ENCODE results near the gene LRCH1. TPM values are rescaled to one million over a fixed set of nuclear protein-coding genes. Genes with fewer than 3 reads are reported as not detected.

Gene LRCH1
- total and polyA plus RNA-seq, 7 donors: 1.7 to 7.9 (median 4.1) TPM

- H3K9me3 ChIP-seq: no peaks in the 10 kb centered on the region
- H3K27ac ChIP-seq: no peak overlapping the region
- intact Hi-C loops (cut with DNase I): loop anchor here (2.0 to 5.0 kb wide), 2 partner anchors 227 to 228 kb away; no protein-coding TSS in a partner anchor
- no peaks in the 10 kb centered on the region for H3K4me1 ChIP-seq
- no peak for ATAC-seq
- 96 to 99% (median 97%) methylated on average over 8 of the region's 8 CpGs for WGBS, 3 donors
- no peak for DNase-seq
- H3K36me3 ChIP-seq (ENCODE audit: insufficient read depth in 1 of 2, low read depth in 1 of 2): peaks cover 0 to 26% of the 10 kb centered on the region in 2 donors
- no peak overlapping the region for H3K4me3 ChIP-seq
- TF ChIP-seq CTCF (IDR thresholded peaks at IDR 0.05): no peak
- H3K27me3 ChIP-seq (ENCODE audit: insufficient read depth in 3 of 3, low read length in 2 of 3): no peaks in the 10 kb centered on the region
Measured at GRCh38 chr13:46720189-46720588, 167.2 kb downstream of the LRCH1 start.

- intact Hi-C loops (cut with DNase I): loop anchor here (2.0 to 5.0 kb wide), 2 partner anchors 228 to 229 kb away; no protein-coding TSS in a partner anchor
- ATAC-seq: peak in 2 of 4 donors; percentile 56 to 74
Measured at GRCh38 chr13:46721054-46721453, 168.1 kb downstream of the LRCH1 start.

GRCh38 chr13:46726347-46726746 lies 173.4 kb downstream of the LRCH1 start:
- Histone ChIP-seq H3K27me3 (ENCODE audit: insufficient read depth in 3 of 3, low read length in 2 of 3) (no peaks in the 10 kb centered on the region), H3K27ac (no peak overlapping the region), H3K4me3 (no peak overlapping the region), H3K9me3 (no peaks in the 10 kb centered on the region), H3K4me1 (no peaks in the 10 kb centered on the region), H3K36me3 (ENCODE audit: insufficient read depth in 1 of 2, low read depth in 1 of 2) (peaks cover 5 to 62% of the 10 kb centered on the region in 2 donors)
- intact Hi-C loops (cut with DNase I): loop anchor here in 1 of 2 donors (5.0 kb wide), 1 partner anchor 179 kb away; no protein-coding TSS in a partner anchor
- ATAC-seq: no peak
- TF ChIP-seq CTCF (IDR thresholded peaks at IDR 0.05): no peak
- no peak for DNase-seq
- WGBS, 3 donors: 87 to 93% (median 91%) methylated on average over 5 of the region's 5 CpGs

More at GRCh38 chr13:46721054-46721453, 168.1 kb downstream of the LRCH1 start:
- no peaks in the 10 kb centered on the region for H3K4me1 ChIP-seq
- peak; percentile 70 for TF ChIP-seq CTCF (IDR thresholded peaks at IDR 0.05)
- DNase-seq: peak in 1 of 2 donors; percentile 39
- H3K36me3 ChIP-seq (ENCODE audit: insufficient read depth in 1 of 2, low read depth in 1 of 2): peaks cover 0 to 31% of the 10 kb centered on the region in 2 donors
- no peak overlapping the region for H3K27ac ChIP-seq
- WGBS, 3 donors: 15 to 23% (median 23%) methylated on average over 4 of the region's 4 CpGs
- H3K4me3 ChIP-seq: no peak overlapping the region
- H3K27me3 ChIP-seq (ENCODE audit: insufficient read depth in 3 of 3, low read length in 2 of 3): no peaks in the 10 kb centered on the region
- no peaks in the 10 kb centered on the region for H3K9me3 ChIP-seq

GRCh38 chr13:46728777-46729176 lies 175.8 kb downstream of the LRCH1 start:
- H3K4me1 ChIP-seq: no peaks in the 10 kb centered on the region
- no peak overlapping the region for H3K27ac ChIP-seq
- intact Hi-C loops (cut with DNase I): loop anchor here in 1 of 2 donors (5.0 kb wide), 1 partner anchor 181 kb away; no protein-coding TSS in a partner anchor
- H3K27me3 ChIP-seq (ENCODE audit: insufficient read depth in 3 of 3, low read length in 2 of 3): no peaks in the 10 kb centered on the region
- WGBS, 3 donors: 91 to 95% (median 93%) methylated on average over 7 of the region's 7 CpGs
- no peak for TF ChIP-seq CTCF (IDR thresholded peaks at IDR 0.05)
- no peaks in the 10 kb centered on the region for H3K9me3 ChIP-seq
- no peak for ATAC-seq
- H3K36me3 ChIP-seq (ENCODE audit: insufficient read depth in 1 of 2, low read depth in 1 of 2): peaks cover 5 to 72% of the 10 kb centered on the region in 2 donors
- DNase-seq: no peak
- no peak overlapping the region for H3K4me3 ChIP-seq

- 94 to 95% (median 95%) methylated on average over 6 of the region's 6 CpGs for WGBS, 3 donors
- no peak for ATAC-seq
- intact Hi-C loops (cut with DNase I): no loop called here
- TF ChIP-seq CTCF (IDR thresholded peaks at IDR 0.05): no peak
- Histone ChIP-seq H3K9me3 (no peaks in the 10 kb centered on the region), H3K4me3 (no peak overlapping the region), H3K27me3 (ENCODE audit: insufficient read depth in 3 of 3, low read length in 2 of 3) (no peaks in the 10 kb centered on the region), H3K27ac (no peak overlapping the region), H3K36me3 (ENCODE audit: insufficient read depth in 1 of 2, low read depth in 1 of 2) (peaks cover 5 to 62% of the 10 kb centered on the region in 2 donors), H3K4me1 (no peaks in the 10 kb centered on the region)
- no peak for DNase-seq
Measured at GRCh38 chr13:46731535-46731934, 178.6 kb downstream of the LRCH1 start.

Measured in psoas muscle (tissue), 8 donors.